Mucosa of rectum (tissue), 2 donors: ENCODE data around the gene ZNF516.

Experiments
- H3K27ac ChIP-seq, 2 donors: one replicate each; pipeline ENCODE4 v1.7.0; 2013; ENCODE audit warnings: inconsistent platforms in 2 of 2, low read depth in 2 of 2, low read length in 2 of 2
- H3K27me3 ChIP-seq, 2 donors: one replicate each; pipeline ENCODE4 v1.7.0; 2013; ENCODE audit warnings: low read length in 2 of 2; ENCODE audit not compliant: control insufficient read depth in 2 of 2, insufficient read depth in 2 of 2
- H3K36me3 ChIP-seq, 2 donors: one replicate each; pipeline ENCODE4 v1.7.0; 2013; ENCODE audit warnings: low read length in 2 of 2; ENCODE audit not compliant: control insufficient read depth in 2 of 2, insufficient read depth in 2 of 2
- H3K4me1 ChIP-seq, 2 donors: one replicate each; pipeline ENCODE4 v1.7.0; 2013; ENCODE audit warnings: low read length in 2 of 2, mild to moderate bottlenecking in 1 of 2; ENCODE audit not compliant: control insufficient read depth in 2 of 2, insufficient read depth in 2 of 2
- H3K4me3 ChIP-seq, 2 donors: one replicate each; pipeline ENCODE4 v1.7.0; 2013; ENCODE audit warnings: low read length in 2 of 2
- H3K9ac ChIP-seq, 2 donors: one replicate each; pipeline ENCODE4 v1.7.0; 2013; ENCODE audit warnings: low read length in 2 of 2, low read depth in 1 of 2, mild to moderate bottlenecking in 1 of 2
- H3K9me3 ChIP-seq, 2 donors: one replicate each; pipeline ENCODE4 v1.7.0; 2013; ENCODE audit warnings: low read length in 2 of 2; ENCODE audit not compliant: control insufficient read depth in 2 of 2
- donor health status: healthy.
- donor health status: Normal muscosa, but diverticular disease.

Gene ZNF516

DNA sequence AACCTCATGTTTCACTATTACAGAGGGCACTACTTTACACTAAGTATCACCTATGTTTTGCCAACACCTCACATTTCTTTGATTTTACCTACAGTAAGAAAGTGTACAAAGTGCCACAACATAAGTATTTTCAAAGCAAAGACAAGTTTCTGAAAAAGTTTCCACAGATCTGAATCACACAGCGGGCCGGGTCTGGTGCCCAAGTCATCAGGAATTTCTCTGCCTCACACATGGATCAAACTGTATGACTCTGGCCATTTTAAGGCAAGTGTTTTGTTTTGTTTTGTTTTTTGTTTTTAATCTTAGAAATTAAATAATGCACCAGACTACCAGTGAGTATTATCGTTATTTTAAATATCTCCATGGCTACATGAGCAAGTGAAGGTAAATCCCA lies 73.4 kb downstream of the ZNF516 start:
- H3K27ac ChIP-seq, result no peak overlapping the region
- H3K9ac ChIP-seq, result no peak overlapping the region
- peaks cover 0 to 2% of the 10 kb centered on the region in 2 donors for H3K4me1 ChIP-seq
- H3K27me3 ChIP-seq, result no peaks in the 10 kb centered on the region
- no peaks in the 10 kb centered on the region for H3K36me3 ChIP-seq
- no peak overlapping the region for H3K4me3 ChIP-seq
- H3K9me3 ChIP-seq, result no peaks in the 10 kb centered on the region

DNA sequence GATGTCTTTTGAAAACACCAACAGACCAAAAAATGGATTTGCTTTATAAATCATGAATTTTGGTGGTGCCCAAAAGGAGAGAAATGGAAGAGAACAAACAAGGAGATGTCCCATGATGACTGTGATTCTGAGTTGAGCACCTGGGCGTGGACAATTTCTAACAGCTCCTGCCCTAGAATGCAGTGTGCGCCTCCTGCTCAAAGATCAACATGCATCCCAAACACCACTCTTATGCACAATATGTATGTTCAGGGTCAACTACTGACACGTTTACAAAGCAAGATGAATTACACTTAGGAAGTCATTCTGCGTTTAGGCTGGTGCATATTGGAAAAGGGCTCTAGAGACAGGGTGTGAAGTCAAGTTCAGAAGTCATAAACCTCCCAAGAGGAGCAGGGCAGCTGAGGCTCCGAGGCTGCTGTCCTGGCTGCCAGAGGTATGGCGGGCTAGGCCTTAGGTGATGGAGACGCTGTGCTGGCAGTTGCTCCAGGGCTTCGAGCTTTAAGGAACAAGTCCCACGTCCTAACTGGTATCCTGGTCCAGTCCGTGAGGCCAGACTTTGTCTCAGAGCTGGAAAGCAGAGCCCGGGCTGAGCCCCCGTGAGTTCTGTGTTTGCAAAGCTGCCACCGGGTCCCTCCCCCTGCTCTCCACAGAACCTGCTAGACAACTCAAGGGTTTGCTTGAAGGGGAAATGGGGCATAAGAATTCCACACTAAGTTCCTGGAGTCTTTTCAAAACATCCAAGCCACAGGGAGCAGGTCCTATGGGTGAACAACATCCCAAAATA lies 74.0 kb downstream of the ZNF516 start:
- Histone ChIP-seq H3K9me3 (no peaks in the 10 kb centered on the region), H3K9ac (no peak overlapping the region), H3K4me1 (peaks cover 0 to 2% of the 10 kb centered on the region in 2 donors), H3K4me3 (no peak overlapping the region), H3K27ac (no peak overlapping the region), H3K36me3 (no peaks in the 10 kb centered on the region), H3K27me3 (no peaks in the 10 kb centered on the region)

DNA sequence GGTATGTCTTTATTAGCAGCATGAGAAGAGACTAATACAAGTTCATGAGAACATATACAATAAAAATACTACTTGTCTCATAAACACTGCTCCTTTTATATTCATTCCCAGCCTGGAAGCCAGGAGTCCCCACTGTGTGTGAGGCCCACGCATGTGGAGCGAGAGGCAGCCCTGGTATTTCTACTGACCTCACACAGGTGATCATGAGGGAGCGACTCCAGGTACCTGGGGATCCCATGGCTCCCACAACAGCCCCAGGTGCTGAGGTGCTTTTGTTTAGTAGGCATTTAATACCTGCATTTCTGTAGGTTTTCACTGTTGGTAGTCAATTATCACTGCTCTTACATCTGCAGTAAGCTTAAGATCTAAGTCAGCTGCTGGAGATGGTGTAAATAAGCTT lies 75.2 kb downstream of the ZNF516 start:
- Histone ChIP-seq H3K27me3 (no peaks in the 10 kb centered on the region), H3K4me1 (peaks cover 0 to 2% of the 10 kb centered on the region in 2 donors), H3K9me3 (no peaks in the 10 kb centered on the region), H3K27ac (no peak overlapping the region), H3K9ac (no peak overlapping the region), H3K4me3 (no peak overlapping the region), H3K36me3 (no peaks in the 10 kb centered on the region)

DNA sequence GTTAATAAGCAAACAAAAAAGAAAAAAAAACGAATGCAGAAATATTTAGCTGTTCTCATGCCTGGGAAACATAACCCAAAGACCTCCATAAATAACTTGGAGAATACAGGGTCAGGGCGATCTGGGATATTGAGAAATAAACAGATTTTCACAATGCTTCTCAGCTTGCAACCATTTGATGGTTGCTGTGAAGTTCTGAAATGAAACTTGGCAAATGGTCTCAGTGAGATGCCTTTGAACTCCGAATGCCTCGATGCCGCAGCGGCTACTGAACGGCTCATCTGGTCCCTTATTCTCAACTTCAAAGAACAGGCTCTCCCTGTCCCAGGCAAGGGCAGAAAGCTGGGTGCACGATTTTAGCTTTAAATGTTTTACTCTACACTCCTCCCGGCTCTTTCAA lies 78.1 kb downstream of the ZNF516 start:
- H3K36me3 ChIP-seq, result no peaks in the 10 kb centered on the region
- peak overlapping the region in 1 of 2 donors; percentile 16 for H3K4me3 ChIP-seq
- H3K27ac ChIP-seq, result no peak overlapping the region
- H3K27me3 ChIP-seq, result no peaks in the 10 kb centered on the region
- no peak overlapping the region for H3K9ac ChIP-seq
- no peaks in the 10 kb centered on the region for H3K9me3 ChIP-seq
- peaks cover 0 to 10% of the 10 kb centered on the region in 2 donors for H3K4me1 ChIP-seq

DNA sequence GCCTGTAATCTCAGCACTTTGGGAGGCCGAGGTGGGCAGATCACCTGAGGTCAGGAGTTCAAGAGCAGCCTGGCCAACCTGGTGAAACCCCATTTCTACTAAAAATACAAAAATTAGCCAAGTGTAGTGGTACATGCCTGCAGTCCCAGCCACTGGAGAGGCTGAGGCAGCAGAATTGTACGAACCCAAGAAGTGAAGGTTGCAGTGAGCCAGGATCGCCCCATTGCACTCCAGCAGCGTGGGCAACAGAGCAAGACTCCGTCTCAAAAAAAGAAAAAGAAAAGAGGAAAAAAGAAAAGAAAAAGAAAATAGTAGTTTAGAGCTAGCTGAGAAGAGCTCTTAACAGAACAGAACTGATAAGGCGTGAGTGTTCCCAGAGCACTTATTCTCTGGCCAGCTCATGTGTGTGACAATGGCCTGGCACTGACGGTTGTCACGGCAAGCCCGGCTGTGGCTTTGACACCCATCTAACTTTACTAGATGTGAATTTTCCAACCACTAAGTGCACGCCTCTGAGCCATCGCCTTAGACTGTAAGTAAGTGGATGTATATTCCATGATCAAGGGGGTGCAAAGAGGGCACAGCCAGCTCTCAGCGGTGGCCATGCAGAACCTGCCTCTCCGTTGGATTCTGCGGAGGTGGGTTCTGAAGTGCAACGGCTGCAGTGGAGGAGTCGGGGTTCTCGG lies 80.0 kb downstream of the ZNF516 start:
- H3K4me1 ChIP-seq, result peaks cover 0 to 8% of the 10 kb centered on the region in 2 donors
- no peaks in the 10 kb centered on the region for H3K9me3 ChIP-seq
- no peak overlapping the region for H3K9ac ChIP-seq
- H3K27ac ChIP-seq, result no peak overlapping the region
- no peaks in the 10 kb centered on the region for H3K27me3 ChIP-seq
- no peak overlapping the region for H3K4me3 ChIP-seq
- no peaks in the 10 kb centered on the region for H3K36me3 ChIP-seq

DNA sequence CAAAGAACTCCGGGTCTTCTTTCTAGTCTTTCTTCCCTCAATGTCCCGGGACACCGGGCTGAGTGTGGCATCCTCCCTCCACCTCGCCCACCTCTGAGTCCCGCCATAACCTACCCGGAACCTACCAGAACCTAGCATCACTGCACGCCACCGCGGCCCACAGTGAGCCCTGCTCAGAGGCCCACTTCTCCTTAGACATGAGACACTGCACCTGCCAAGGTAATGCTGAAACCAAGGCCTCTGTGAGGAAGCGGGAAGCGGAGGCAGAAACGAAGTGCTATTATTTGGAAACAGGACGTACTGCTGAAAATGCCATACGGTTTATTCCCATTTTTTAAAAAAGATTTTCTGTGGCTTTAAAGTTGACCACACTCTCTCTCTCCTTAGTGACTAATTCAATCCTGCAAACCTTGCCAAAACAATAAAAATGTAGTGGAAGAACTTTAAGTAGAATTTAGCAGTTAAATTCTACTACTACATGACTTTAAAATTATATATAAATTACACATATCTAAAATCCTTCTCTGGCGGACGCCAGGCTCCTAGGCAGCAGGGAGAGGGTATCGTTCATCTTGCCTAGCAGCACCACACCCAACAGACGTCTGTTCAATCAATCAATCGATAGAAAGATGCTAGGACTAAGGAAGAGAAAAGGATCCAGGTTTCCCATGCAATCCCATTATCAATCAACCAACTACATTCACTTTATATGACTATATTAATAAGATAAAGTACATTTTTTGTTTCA lies 82.0 kb downstream of the ZNF516 start:
- H3K9me3 ChIP-seq, result no peaks in the 10 kb centered on the region
- no peaks in the 10 kb centered on the region for H3K27me3 ChIP-seq
- H3K36me3 ChIP-seq, result no peaks in the 10 kb centered on the region
- H3K4me1 ChIP-seq, result peaks cover 0 to 8% of the 10 kb centered on the region in 2 donors
- H3K4me3 ChIP-seq, result no peak overlapping the region
- H3K9ac ChIP-seq, result no peak overlapping the region
- H3K27ac ChIP-seq, result no peak overlapping the region

DNA sequence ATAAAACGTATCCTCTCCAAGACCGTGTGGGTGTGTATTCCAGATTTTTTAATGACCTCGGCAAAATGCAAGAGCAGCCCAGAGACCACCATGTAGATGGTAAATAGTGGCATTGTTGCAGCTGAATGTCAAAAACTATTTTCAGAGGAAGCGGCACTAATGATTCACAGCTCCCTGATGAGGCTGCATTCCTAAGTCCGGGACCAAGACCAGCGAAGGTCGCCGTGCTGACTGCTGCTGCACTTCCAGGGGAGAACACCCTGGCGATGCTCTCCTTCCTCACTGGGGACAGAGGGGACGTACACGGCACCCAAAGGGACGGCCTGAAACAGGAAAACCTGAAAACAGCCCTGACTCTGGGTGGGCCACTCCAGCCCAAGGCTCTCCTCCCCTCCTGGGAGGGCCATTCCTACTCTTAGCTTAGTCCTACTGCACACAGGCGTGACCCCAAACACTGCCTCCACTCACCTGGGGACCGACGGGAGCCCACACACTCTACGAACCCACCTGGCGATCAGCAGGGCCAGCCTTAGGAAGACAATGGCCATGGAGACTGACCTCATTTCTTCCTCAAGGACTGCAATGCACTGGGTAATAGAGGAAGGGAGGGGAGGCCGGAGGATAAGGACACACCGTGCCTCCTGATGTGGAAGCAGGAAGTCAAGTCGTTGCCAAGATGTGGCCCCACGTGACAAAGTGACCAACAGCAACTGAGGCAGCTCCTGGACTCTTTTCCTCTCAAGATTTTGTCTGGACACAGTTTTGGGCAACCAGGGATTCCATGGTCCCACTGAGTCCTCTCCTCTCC lies 82.8 kb downstream of the ZNF516 start:
- Histone ChIP-seq H3K27me3 (no peaks in the 10 kb centered on the region), H3K27ac (no peak overlapping the region), H3K4me3 (no peak overlapping the region), H3K9ac (no peak overlapping the region), H3K9me3 (no peaks in the 10 kb centered on the region), H3K36me3 (no peaks in the 10 kb centered on the region), H3K4me1 (peaks cover 0 to 8% of the 10 kb centered on the region in 2 donors)

DNA sequence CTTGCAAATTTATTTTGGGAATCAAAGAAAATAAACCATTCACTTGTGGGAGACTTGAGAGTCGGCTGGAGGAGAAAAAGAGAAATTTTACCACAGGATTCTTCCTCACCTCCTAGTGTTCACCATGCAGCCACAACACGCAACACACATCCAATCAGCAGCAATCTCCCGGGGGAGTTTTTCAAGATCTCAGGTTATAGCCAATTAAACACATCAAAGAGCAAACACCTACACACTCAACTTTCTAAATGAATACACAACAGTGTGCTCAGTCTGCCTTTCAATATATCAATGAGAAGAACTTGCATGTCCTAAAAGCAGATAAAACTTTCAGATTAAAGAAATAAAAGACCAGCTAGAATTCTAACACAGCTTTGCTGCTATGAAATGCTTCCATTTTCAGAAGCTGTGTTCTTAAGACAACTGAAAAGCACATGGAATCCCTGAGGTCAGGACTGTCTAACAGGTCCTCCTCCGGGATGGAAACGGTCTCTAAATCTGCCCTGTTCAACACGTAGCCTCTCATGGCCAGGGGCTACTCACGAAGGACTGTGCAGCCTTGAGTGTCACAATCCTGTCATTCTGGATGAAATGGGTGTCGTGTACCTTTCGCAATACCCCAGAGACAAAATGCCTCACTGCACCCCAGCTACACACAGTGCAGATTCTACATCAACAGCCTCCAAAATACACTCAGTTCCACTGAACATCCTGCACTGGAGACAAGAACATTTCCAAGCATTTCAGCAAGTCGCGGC lies 84.2 kb downstream of the ZNF516 start:
- peaks cover 0 to 8% of the 10 kb centered on the region in 2 donors for H3K4me1 ChIP-seq
- no peak overlapping the region for H3K27ac ChIP-seq

DNA sequence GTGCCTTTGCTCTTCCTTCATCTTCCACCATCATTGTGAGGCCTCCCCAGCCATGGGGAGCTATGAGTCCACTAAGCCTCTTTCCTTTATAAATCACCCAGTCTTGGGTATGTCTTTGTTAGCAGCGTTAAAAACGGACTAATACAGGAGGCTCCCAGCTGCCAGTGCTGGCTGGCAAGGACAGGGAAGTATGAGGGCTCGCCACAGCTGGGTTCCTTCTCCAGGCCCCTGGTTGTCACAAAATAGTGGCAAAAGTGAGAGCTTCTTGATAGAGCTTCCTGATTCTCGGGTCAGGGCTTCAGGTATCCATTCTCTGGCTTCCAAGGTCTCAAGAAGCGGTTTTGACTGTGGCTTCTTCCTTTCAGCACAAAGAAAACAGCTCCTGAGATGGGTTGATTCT lies 85.0 kb downstream of the ZNF516 start:
- no peak overlapping the region for H3K4me3 ChIP-seq
- no peaks in the 10 kb centered on the region for H3K27me3 ChIP-seq
- no peak overlapping the region for H3K27ac ChIP-seq
- H3K36me3 ChIP-seq, result no peaks in the 10 kb centered on the region
- H3K9ac ChIP-seq, result no peak overlapping the region
- H3K9me3 ChIP-seq, result no peaks in the 10 kb centered on the region
- peaks cover 0 to 8% of the 10 kb centered on the region in 2 donors for H3K4me1 ChIP-seq

More for the DNA sequence above, 84.2 kb downstream of the ZNF516 start:
- H3K36me3 ChIP-seq, result no peaks in the 10 kb centered on the region
- no peaks in the 10 kb centered on the region for H3K27me3 ChIP-seq
- H3K9ac ChIP-seq, result no peak overlapping the region
- H3K4me3 ChIP-seq, result no peak overlapping the region
- no peaks in the 10 kb centered on the region for H3K9me3 ChIP-seq
